HL-60 (cell line): ENCODE results near the gene GPHN.

Experiments
- DNase-seq, 2 experiments: peaks; one replicate each; pipeline ENCODE4 v3.0.0-alpha.2; 2010 to 2020; ENCODE audit warnings: low read depth in 1 of 2, low spot score in 1 of 2
- H3K27ac ChIP-seq: fragments of 250-450 bp; sonication (Bioruptor Pico); replicated peaks from 2 replicates; pipeline ENCODE4 v1.5.1; 2020; ENCODE audit warnings: mild to moderate bottlenecking, moderate library complexity
- H3K27me3 ChIP-seq: fragments of 250-450 bp; sonication (Bioruptor Pico); 2 replicates; pipeline ENCODE4 v1.5.1; 2021; ENCODE audit warnings: mild to moderate bottlenecking, moderate library complexity; ENCODE audit not compliant: insufficient read depth, poor library complexity, severe bottlenecking
- H3K4me3 ChIP-seq: replicated peaks from 2 replicates; pipeline ENCODE4 v1.5.1; 2011; ENCODE audit warnings: mild to moderate bottlenecking, control low read depth, low read length; ENCODE audit not compliant: insufficient read depth
- GABPA ChIP-seq: IDR thresholded peaks from 2 replicates; pipeline ENCODE4 v1.6.1; 2012; ENCODE audit warnings: low read depth
- POLR2AphosphoS5 ChIP-seq: IDR thresholded peaks from 2 replicates; pipeline ENCODE4 v1.6.1; 2012; ENCODE audit warnings: low read depth
- REST ChIP-seq: IDR thresholded peaks from 2 replicates; pipeline ENCODE4 v1.6.1; 2012; ENCODE audit warnings: low read depth; ENCODE audit not compliant: insufficient replicate concordance
- SPI1 ChIP-seq: IDR thresholded peaks from 2 replicates; pipeline ENCODE4 v1.6.1; 2012; ENCODE audit warnings: low read depth, mild to moderate bottlenecking, borderline replicate concordance
- TF ChIP-seq, protein P1 (sequence below): IDR thresholded peaks from one replicate; pipeline ENCODE4 v1.5.1; 2011; ENCODE audit warnings: low read length, control low read depth, inconsistent platforms; ENCODE audit not compliant: insufficient read depth

GPHN gene

GRCh38 chr14:66651536-66652220 lies 143.7 kb downstream of the GPHN start:
- Histone ChIP-seq H3K4me3 (no peak overlapping the region), H3K27me3 (no peaks in the 10 kb centered on the region), H3K27ac (no peak overlapping the region)
- no peak for TF ChIP-seq GABPA
- TF ChIP-seq POLR2AphosphoS5: no peak
- no peak for TF ChIP-seq SPI1
- TF ChIP-seq, protein P1, sequence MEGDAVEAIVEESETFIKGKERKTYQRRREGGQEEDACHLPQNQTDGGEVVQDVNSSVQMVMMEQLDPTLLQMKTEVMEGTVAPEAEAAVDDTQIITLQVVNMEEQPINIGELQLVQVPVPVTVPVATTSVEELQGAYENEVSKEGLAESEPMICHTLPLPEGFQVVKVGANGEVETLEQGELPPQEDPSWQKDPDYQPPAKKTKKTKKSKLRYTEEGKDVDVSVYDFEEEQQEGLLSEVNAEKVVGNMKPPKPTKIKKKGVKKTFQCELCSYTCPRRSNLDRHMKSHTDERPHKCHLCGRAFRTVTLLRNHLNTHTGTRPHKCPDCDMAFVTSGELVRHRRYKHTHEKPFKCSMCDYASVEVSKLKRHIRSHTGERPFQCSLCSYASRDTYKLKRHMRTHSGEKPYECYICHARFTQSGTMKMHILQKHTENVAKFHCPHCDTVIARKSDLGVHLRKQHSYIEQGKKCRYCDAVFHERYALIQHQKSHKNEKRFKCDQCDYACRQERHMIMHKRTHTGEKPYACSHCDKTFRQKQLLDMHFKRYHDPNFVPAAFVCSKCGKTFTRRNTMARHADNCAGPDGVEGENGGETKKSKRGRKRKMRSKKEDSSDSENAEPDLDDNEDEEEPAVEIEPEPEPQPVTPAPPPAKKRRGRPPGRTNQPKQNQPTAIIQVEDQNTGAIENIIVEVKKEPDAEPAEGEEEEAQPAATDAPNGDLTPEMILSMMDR: no peak
- TF ChIP-seq REST: no peak
- no peak for DNase-seq

- H3K27me3 ChIP-seq: no peaks in the 10 kb centered on the region
- no peak overlapping the region for H3K4me3 ChIP-seq
- no peak for DNase-seq
- no peak overlapping the region for H3K27ac ChIP-seq
- TF ChIP-seq GABPA: no peak
- TF ChIP-seq SPI1: no peak
- TF ChIP-seq REST: no peak
- no peak for TF ChIP-seq POLR2AphosphoS5
- TF ChIP-seq, protein P1: no peak
Measured at GRCh38 chr14:66652525-66653106, 144.7 kb downstream of the GPHN start.

DNA sequence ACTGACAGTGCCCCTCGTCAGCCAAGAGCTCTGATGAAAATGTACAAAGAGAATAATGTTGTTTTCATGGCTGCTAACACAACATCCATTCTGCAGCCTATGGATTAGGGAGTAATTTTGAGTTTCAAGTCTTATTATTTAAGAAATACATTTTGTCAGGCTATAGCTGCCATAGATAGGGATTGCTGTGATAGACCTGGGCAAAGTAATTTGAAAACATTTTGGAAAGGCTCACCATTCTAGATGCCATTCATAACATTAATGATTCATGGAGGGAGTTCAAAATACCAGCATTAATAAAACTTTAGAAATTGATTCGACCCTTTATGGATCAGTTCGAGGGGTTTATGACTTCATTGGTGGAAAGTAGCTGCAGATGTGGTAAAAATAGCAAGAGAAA lies 149.8 kb downstream of the GPHN start:
- Histone ChIP-seq H3K27ac (no peak overlapping the region), H3K4me3 (no peak overlapping the region), H3K27me3 (no peaks in the 10 kb centered on the region)
- DNase-seq: no peak
- no peak for TF ChIP-seq GABPA
- TF ChIP-seq, protein P1: no peak
- no peak for TF ChIP-seq REST
- TF ChIP-seq SPI1: no peak
- TF ChIP-seq POLR2AphosphoS5: no peak
